Thyroid gland (tissue), 4 donors: ENCODE results near the gene EBLN1. TPM values are rescaled to one million over a fixed set of nuclear protein-coding genes. Genes with fewer than 3 reads are reported as not detected.
A peak's percentile ranks its signal among the peaks of the same experiment; 100 is the strongest.

Experiments used
- DNase-seq, 2 donors: peaks; one replicate each; pipeline ENCODE4 v3.0.0-alpha.2; 2019
- H3K27ac ChIP-seq, 3 donors: fragments of 200-600 bp; sonication (generic); 1 replicate in 2 of 3; 2 replicates in 1 of 3; pipeline ENCODE4 v1.5.1; 2016 to 2019; ENCODE audit warnings: mild to moderate bottlenecking in 1 of 3, moderate library complexity in 1 of 3
- H3K27me3 ChIP-seq: fragments of 200-600 bp; sonication (generic); one replicate; pipeline ENCODE4 v1.5.1; 2019
- H3K36me3 ChIP-seq, 2 donors: fragments of 200-600 bp; sonication (generic); one replicate each; pipeline ENCODE4 v1.5.1; 2016 to 2019
- H3K4me1 ChIP-seq, 2 donors: fragments of 200-600 bp; sonication (generic); one replicate each; pipeline ENCODE4 v1.5.1; 2017 to 2019
- H3K4me3 ChIP-seq, 3 donors: fragments of 200-600 bp; sonication (generic); replicated peaks in 1 of 3; 1 replicate in 2 of 3; 2 replicates in 1 of 3; pipeline ENCODE4 v1.5.1; 2016; ENCODE audit warnings: mild to moderate bottlenecking in 1 of 3
- H3K9me3 ChIP-seq: fragments of 200-600 bp; sonication (generic); one replicate; pipeline ENCODE4 v1.5.1; 2017
- POLR2A ChIP-seq, 2 donors: fragments of 450-650 bp; IDR thresholded peaks; one replicate each; pipeline ENCODE4 v1.6.1; 2017; ENCODE audit warnings: antibody characterized with exemption in 2 of 2, mild to moderate bottlenecking in 2 of 2, moderate library complexity in 1 of 2
- WGBS, 2 donors: methylation state at CpG; one replicate each; pipeline ENCODE4 v1.1.5; 2017; 5-methylcytosine and 5-hydroxymethylcytosine counted together
- intact Hi-C: fragments of 100-400 bp; cut with DNase I; formaldehyde crosslinking; loops from one replicate; pipeline ENCODE4 v1.15.1; 2023
- total RNA-seq, 4 donors: library from RNA; depleted of rRNA; stranded (reverse); fragments of >200 nt; gene quantifications; one replicate each; pipeline ENCODE4 v1.2.3, GENCODE V29; 2016
- TF ChIP-seq, protein P1 (sequence below), 6 experiments: fragments of 200-600 bp in 3 of 6; fragments of 450-650 bp in 3 of 6; sonication (generic) in 3 of 6; IDR thresholded peaks; one replicate each; pipeline ENCODE4 v1.5.1; 2016 to 2019; ENCODE audit warnings: antibody characterized with exemption in 6 of 6, mild to moderate bottlenecking in 2 of 6, inconsistent platforms in 1 of 6, moderate library complexity in 1 of 6

The EBLN1 gene
- total RNA-seq, 4 donors from 2014 or later: not detected

DNA sequence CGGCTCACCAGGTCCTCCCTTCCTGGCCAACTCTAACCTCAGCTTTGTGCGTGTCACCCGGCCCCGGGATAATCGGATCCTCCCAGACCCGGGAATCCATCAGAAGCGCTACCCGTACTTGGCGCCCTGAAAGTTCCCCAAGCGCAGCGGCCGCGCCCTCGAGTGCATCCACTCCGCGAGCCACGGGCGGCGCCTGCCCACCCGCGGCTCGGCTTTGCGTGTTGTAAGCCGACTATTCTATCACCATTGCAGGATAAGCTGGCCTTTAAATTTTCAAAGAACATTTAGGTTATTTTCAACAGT lies 35.7 kb upstream of the EBLN1 start:
- intact Hi-C loops: no loop called here
- Histone ChIP-seq H3K36me3 (no peaks in the 10 kb centered on the region), H3K27me3 (no peaks in the 10 kb centered on the region), H3K27ac (peak overlapping the region; percentile 82 to 97 (median 90)), H3K4me3 (peak overlapping the region in 1 of 3 donors; percentile 72), H3K9me3 (no peaks in the 10 kb centered on the region), H3K4me1 (no peaks in the 10 kb centered on the region)
- TF ChIP-seq, protein P1, sequence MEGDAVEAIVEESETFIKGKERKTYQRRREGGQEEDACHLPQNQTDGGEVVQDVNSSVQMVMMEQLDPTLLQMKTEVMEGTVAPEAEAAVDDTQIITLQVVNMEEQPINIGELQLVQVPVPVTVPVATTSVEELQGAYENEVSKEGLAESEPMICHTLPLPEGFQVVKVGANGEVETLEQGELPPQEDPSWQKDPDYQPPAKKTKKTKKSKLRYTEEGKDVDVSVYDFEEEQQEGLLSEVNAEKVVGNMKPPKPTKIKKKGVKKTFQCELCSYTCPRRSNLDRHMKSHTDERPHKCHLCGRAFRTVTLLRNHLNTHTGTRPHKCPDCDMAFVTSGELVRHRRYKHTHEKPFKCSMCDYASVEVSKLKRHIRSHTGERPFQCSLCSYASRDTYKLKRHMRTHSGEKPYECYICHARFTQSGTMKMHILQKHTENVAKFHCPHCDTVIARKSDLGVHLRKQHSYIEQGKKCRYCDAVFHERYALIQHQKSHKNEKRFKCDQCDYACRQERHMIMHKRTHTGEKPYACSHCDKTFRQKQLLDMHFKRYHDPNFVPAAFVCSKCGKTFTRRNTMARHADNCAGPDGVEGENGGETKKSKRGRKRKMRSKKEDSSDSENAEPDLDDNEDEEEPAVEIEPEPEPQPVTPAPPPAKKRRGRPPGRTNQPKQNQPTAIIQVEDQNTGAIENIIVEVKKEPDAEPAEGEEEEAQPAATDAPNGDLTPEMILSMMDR (IDR thresholded peaks at IDR 0.05): no peak
- TF ChIP-seq POLR2A (IDR thresholded peaks at IDR 0.05): no peak
- peak; percentile 29 to 42 for DNase-seq
- 53 to 67% methylated on average over 24 of the region's 24 CpGs for WGBS, 2 donors

DNA sequence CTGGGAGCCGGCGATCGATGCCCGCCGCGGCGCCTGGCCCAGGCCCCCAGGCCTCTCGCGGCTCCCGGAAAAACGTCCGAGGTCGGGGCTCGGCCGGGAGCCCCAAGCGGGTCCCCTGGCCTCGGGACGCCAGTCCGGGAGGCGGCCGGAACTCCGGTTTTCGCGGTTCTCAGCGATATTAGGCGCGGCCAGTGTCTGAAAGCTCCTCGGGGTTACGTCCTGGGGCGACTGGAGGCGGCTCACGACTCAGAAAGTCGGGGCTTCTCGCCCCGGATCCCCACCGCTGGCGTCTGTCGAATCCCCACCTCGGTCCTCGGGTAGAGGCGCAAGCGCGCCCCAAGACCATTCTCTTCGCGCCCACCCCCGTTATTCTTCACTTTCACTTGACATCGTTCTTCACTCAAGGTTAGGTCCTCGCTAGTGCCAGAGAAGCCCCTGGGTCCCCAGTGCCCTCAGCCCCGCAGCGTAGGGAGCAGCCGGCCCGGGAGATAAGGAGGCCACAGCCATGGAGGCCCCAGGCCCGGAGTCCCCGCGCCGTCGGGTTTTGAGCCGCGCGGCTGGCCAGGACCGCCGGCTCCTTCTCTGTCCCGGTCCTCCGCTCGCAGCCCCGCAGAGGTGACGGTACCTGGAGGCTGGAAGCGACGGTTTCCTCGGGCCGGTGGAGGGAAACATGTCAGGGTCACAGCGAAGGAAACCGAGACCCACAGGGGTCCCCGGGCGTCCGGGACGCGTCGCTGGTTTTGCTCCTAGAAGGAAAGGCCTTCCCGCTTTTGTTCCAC lies 35.2 kb upstream of the EBLN1 start:
- 9 to 36% methylated on average over 12 to 41 of the region's 80 CpGs for WGBS, 2 donors
- Histone ChIP-seq H3K9me3 (no peaks in the 10 kb centered on the region), H3K4me3 (peak overlapping the region; percentile 50 to 83 (median 72)), H3K4me1 (no peaks in the 10 kb centered on the region), H3K36me3 (no peaks in the 10 kb centered on the region), H3K27me3 (no peaks in the 10 kb centered on the region), H3K27ac (peak overlapping the region; percentile 82 to 97 (median 90))
- DNase-seq: peak; percentile 37 to 42
- TF ChIP-seq POLR2A (IDR thresholded peaks at IDR 0.05): no peak
- TF ChIP-seq, protein P1 (IDR thresholded peaks at IDR 0.05): no peak
- intact Hi-C loops: no loop called here

DNA sequence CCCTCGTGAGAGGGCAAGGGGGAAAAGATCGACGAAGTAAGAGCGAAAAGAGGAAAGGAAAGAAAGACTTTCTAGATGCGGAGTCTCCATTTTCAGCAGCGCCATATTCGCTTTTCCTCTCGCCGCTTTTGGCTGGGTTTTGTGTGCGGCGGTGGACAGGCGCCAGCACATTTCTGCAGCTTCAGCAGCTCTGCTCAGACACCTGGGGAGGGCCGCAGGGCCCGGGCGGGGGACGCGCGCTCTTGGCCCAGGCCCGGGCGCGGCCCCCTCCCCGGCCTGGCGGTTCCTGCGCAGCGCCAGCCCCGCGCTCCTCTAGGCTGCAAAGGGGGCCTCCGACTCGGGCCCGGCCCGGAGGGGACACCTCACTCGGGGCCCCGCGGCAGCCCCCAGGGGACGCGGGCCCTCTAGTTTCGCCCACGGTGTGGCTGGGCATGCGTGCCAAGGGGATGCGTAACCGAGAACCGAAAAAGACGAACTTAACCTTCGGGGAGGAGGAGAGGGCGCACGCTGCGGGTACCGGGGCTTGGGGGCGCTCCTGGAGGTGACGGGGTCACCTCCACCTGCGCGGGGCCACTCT lies 34.5 kb upstream of the EBLN1 start:
- Histone ChIP-seq H3K4me3 (peak overlapping the region; percentile 50 to 83 (median 72)), H3K27me3 (no peaks in the 10 kb centered on the region), H3K9me3 (no peaks in the 10 kb centered on the region), H3K36me3 (no peaks in the 10 kb centered on the region), H3K4me1 (no peaks in the 10 kb centered on the region), H3K27ac (peak overlapping the region; percentile 82 to 97 (median 90))
- 0 to 1% methylated on average over 16 to 26 of the region's 52 CpGs for WGBS, 2 donors
- peak; percentile 65 to 69 for DNase-seq
- TF ChIP-seq, protein P1 (IDR thresholded peaks at IDR 0.05): no peak
- peak in 1 of 2 donors; percentile 58 for TF ChIP-seq POLR2A (IDR thresholded peaks at IDR 0.05)
- intact Hi-C loops: no loop called here

DNA sequence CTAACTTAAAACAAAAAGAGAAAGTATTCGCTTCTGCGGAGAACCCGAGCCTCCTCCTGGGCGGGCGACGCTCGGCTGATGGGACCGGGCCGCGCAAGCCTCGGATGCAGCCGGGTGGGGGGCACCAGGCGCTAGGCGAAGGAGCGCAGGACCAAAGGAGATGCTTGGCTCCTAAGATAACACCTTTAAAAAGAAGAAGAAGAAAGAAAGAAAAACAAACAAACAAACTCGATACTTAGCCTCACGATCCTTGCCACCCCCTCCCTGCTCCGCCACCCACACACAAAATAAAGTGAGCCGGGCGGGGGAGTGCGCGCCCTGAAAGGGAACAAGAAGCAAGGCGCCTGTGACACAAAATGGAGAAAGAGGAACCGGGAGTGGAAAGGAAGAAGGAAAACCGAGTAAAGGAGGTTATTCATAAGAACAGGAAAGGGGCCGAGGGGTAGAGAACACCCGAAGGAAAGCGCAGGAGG lies 34.0 kb upstream of the EBLN1 start:
- Histone ChIP-seq H3K36me3 (no peaks in the 10 kb centered on the region), H3K27me3 (no peaks in the 10 kb centered on the region), H3K9me3 (no peaks in the 10 kb centered on the region), H3K4me1 (no peaks in the 10 kb centered on the region), H3K27ac (peak overlapping the region; percentile 82 to 97 (median 90)), H3K4me3 (peak overlapping the region; percentile 50 to 83 (median 72))
- WGBS, 2 donors: 0% methylated on average over 28 of the region's 28 CpGs
- TF ChIP-seq POLR2A (IDR thresholded peaks at IDR 0.05): no peak
- TF ChIP-seq, protein P1 (IDR thresholded peaks at IDR 0.05): no peak
- DNase-seq: peak; percentile 52 to 54
- intact Hi-C loops: no loop called here
